ENCODE data around the gene GID8.

GRCh38 chr20:62978561-62978943 is 40.6 kb downstream of the GID8 start:
- no peak for TF ChIP-seq CTCF (IDR thresholded peaks at IDR 0.05)
- no peak for TF ChIP-seq EP300 (IDR thresholded peaks at IDR 0.05)
- no peak for TF ChIP-seq POLR2A (IDR thresholded peaks at IDR 0.05)
